GM12878 (cell line): Measurements from ENCODE around the gene MRPL36. TPM values are rescaled to one million over a fixed set of nuclear protein-coding genes. Genes with fewer than 3 reads are reported as not detected.

Experiments used
- CREB1 ChIP-seq: IDR thresholded peaks from 2 replicates; pipeline ENCODE4 v1.6.1; 2012; ENCODE audit warnings: low read depth, mild to moderate bottlenecking, inconsistent platforms
- EZH2 ChIP-seq: IDR thresholded peaks from 2 replicates; pipeline ENCODE4 v1.6.1; 2012; ENCODE audit warnings: low read depth, mild to moderate bottlenecking, control low read depth, inconsistent platforms, low read length, borderline replicate concordance; ENCODE audit not compliant: control insufficient read depth
- GATAD2B ChIP-seq: fragments of 450-650 bp; conservative IDR thresholded peaks from 2 replicates; pipeline ENCODE4 v1.6.1; 2017; ENCODE audit warnings: low read depth, mild to moderate bottlenecking, moderate library complexity
- HDAC6 ChIP-seq: fragments of 200-600 bp; sonication (generic); IDR thresholded peaks from one replicate; pipeline ENCODE4 v1.8.0; 2017; ENCODE audit warnings: antibody characterized with exemption; ENCODE audit not compliant: unreplicated experiment
- KDM1A ChIP-seq: fragments of 200-600 bp; sonication (generic); IDR thresholded peaks from 2 replicates; pipeline ENCODE4 v1.6.1; 2016; ENCODE audit warnings: borderline replicate concordance
- LARP7 ChIP-seq: fragments of 450-650 bp; IDR thresholded peaks from 2 replicates; pipeline ENCODE4 v1.6.1; 2017; ENCODE audit warnings: mild to moderate bottlenecking
- NFIC ChIP-seq: IDR thresholded peaks from 2 replicates; pipeline ENCODE4 v1.6.1; 2012; ENCODE audit warnings: low read depth, mild to moderate bottlenecking, inconsistent platforms, low read length, moderate library complexity
- NR2F1 ChIP-seq: fragments of 450-650 bp; conservative IDR thresholded peaks from 2 replicates; pipeline ENCODE4 v1.6.1; 2017; ENCODE audit warnings: mild to moderate bottlenecking
- POU2F2 ChIP-seq: IDR thresholded peaks from 3 replicates; pipeline ENCODE4 v1.6.1; 2011; ENCODE audit warnings: low read depth, mild to moderate bottlenecking, low read length, borderline replicate concordance
- SMAD1 ChIP-seq: fragments of 450-650 bp; IDR thresholded peaks from 2 replicates; pipeline ENCODE4 v1.6.1; 2018; ENCODE audit warnings: mild to moderate bottlenecking, low read depth; ENCODE audit not compliant: partially characterized antibody
- SMAD5 ChIP-seq: IDR thresholded peaks from 2 replicates; pipeline ENCODE4 v1.6.1; 2016; ENCODE audit warnings: antibody characterized with exemption, low read depth
- SMARCA5 ChIP-seq: fragments of 450-650 bp; IDR thresholded peaks from 2 replicates; pipeline ENCODE4 v1.6.1; 2017; ENCODE audit warnings: mild to moderate bottlenecking
- SREBF1 ChIP-seq: IDR thresholded peaks from 2 replicates; pipeline ENCODE4 v1.6.1; 2012; ENCODE audit warnings: mild to moderate bottlenecking, low read length
- SUZ12 ChIP-seq: fragments of 200-600 bp; sonication (generic); IDR thresholded peaks from one replicate; pipeline ENCODE4 v1.6.1; 2018; ENCODE audit warnings: antibody characterized with exemption, mild to moderate bottlenecking; ENCODE audit not compliant: unreplicated experiment
- TCF3 ChIP-seq: IDR thresholded peaks from 2 replicates; pipeline ENCODE4 v1.6.1; 2012; ENCODE audit warnings: low read depth, mild to moderate bottlenecking, low read length, borderline replicate concordance; ENCODE audit not compliant: insufficient read depth
- YBX1 ChIP-seq: fragments of 450-650 bp; IDR thresholded peaks from 2 replicates; pipeline ENCODE4 v1.6.1; 2016; ENCODE audit warnings: antibody characterized with exemption
- ZNF274 ChIP-seq: IDR thresholded peaks from one replicate; pipeline ENCODE4 v1.8.0; 2011; ENCODE audit not compliant: insufficient read length, insufficient read depth
- ZSCAN29 ChIP-seq: fragments of 450-650 bp; IDR thresholded peaks from 2 replicates; pipeline ENCODE4 v1.6.1; 2017; ENCODE audit warnings: mild to moderate bottlenecking, moderate library complexity
- polyA plus RNA-seq, 11 experiments: library from polyadenylated mRNA; depleted of rRNA in 4 of 11; unstranded in 6 of 11; stranded (reverse) in 5 of 11; fragments of >200 nt; fragmentation: Nextera tagmentation in 4 of 11; fragmentation: Illumina TruSeq in 1 of 11; extraction: Ambion mirVana in 4 of 11; extraction: Trizol in 1 of 11; gene quantifications; 1 replicate in 1 of 11; 2 replicates in 10 of 11; pipeline versions ENCODE4 v1.2.1 to v1.2.3, GENCODE V29; 2011 to 2016; ENCODE audit warnings: inconsistent platforms in 2 of 11, missing spikeins in 2 of 11, low read depth in 1 of 11
- total RNA-seq, 4 experiments: library from RNA; depleted of rRNA in 3 of 4; stranded (reverse); fragments of >200 nt in 3 of 4; fragmentation: Illumina TruSeq in 1 of 4; extraction: Trizol in 1 of 4; gene quantifications; 2 replicates each; pipeline versions ENCODE4 v1.2.1 to v1.2.3, GENCODE V29; 2013 to 2021
- TF ChIP-seq, protein P1 (sequence below): IDR thresholded peaks from 2 replicates; pipeline ENCODE4 v1.6.1; 2011; ENCODE audit warnings: low read depth, low read length, improper control_type of control experiment, borderline replicate concordance
- TF ChIP-seq, protein P2 (sequence below): IDR thresholded peaks from 2 replicates; pipeline ENCODE4 v1.6.1; 2012; ENCODE audit warnings: low read depth, low read length, improper control_type of control experiment
- TF ChIP-seq, protein P3 (sequence below): fragments of 150-350 bp; IDR thresholded peaks from 2 replicates; pipeline ENCODE4 v1.6.1; 2014; ENCODE audit warnings: mild to moderate bottlenecking, low read depth, low read length
- TF ChIP-seq, protein P4 (sequence below): IDR thresholded peaks from 2 replicates; pipeline ENCODE4 v1.6.1; 2012; ENCODE audit warnings: mild to moderate bottlenecking, low read depth, low read length
- TF ChIP-seq, protein P5 (sequence below): IDR thresholded peaks from 2 replicates; pipeline ENCODE4 v1.6.1; 2012; ENCODE audit warnings: low read length, inconsistent platforms
- TF ChIP-seq, protein P6 (sequence below): IDR thresholded peaks from 2 replicates; pipeline ENCODE4 v1.6.1; 2012; ENCODE audit warnings: low read depth, low read length, improper control_type of control experiment

The MRPL36 gene
- total and polyA plus RNA-seq, 10 of the 15 experiments (the other 5 are each of a cell fraction or from before 2014, with no cell fraction given): 89.2 to 559 (median 152) TPM

DNA sequence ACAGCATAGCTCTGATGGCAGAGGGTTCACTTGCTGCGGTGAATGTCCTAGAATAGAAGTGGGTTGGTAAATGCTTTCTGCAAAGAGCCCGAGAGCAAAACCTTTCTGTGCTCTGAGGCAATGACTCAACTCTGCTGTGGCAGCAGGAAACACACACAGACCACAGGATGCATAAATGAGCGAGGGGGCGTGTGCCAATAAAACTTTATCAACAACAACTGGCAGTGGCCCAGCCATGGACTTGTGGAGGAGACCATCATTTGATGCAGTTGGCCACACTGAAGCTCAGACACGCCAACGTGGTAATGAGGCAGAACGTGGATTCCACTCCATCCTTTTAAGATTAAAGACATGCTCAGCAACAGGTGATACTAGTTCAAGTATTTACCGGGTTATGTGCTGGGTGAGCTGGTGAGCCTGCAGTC is 6.8 kb downstream of the MRPL36 start (continued):
- TF ChIP-seq, protein P1, sequence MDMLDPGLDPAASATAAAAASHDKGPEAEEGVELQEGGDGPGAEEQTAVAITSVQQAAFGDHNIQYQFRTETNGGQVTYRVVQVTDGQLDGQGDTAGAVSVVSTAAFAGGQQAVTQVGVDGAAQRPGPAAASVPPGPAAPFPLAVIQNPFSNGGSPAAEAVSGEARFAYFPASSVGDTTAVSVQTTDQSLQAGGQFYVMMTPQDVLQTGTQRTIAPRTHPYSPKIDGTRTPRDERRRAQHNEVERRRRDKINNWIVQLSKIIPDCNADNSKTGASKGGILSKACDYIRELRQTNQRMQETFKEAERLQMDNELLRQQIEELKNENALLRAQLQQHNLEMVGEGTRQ: no peak; the same call in 1 of the 2 replicates
- TF ChIP-seq EZH2 (0 out of 2 replicates have a peak, but pooled peaks have one; percentile 41), GATAD2B (peak; percentile 72; the same call in 1 of the 2 replicates), LARP7 (peak; percentile 67; the same call in 1 of the 2 replicates), CREB1 (peak; percentile 82), SUZ12 (no peak), SMAD1 (peak; percentile 98), TCF3 (peak; percentile 88), SMARCA5 (no peak), SMAD5 (no peak), KDM1A (no peak), HDAC6 (no peak), ZNF274 (no peak), NR2F1 (peak; percentile 85), POU2F2 (peak; percentile 100), ZSCAN29 (no peak), NFIC (peak; percentile 91), SREBF1 (no peak), YBX1 (no peak)
- TF ChIP-seq, protein P2, sequence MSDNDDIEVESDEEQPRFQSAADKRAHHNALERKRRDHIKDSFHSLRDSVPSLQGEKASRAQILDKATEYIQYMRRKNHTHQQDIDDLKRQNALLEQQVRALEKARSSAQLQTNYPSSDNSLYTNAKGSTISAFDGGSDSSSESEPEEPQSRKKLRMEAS: peak; percentile 41
- TF ChIP-seq, protein P3, sequence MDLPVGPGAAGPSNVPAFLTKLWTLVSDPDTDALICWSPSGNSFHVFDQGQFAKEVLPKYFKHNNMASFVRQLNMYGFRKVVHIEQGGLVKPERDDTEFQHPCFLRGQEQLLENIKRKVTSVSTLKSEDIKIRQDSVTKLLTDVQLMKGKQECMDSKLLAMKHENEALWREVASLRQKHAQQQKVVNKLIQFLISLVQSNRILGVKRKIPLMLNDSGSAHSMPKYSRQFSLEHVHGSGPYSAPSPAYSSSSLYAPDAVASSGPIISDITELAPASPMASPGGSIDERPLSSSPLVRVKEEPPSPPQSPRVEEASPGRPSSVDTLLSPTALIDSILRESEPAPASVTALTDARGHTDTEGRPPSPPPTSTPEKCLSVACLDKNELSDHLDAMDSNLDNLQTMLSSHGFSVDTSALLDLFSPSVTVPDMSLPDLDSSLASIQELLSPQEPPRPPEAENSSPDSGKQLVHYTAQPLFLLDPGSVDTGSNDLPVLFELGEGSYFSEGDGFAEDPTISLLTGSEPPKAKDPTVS: no peak
- TF ChIP-seq, protein P4, sequence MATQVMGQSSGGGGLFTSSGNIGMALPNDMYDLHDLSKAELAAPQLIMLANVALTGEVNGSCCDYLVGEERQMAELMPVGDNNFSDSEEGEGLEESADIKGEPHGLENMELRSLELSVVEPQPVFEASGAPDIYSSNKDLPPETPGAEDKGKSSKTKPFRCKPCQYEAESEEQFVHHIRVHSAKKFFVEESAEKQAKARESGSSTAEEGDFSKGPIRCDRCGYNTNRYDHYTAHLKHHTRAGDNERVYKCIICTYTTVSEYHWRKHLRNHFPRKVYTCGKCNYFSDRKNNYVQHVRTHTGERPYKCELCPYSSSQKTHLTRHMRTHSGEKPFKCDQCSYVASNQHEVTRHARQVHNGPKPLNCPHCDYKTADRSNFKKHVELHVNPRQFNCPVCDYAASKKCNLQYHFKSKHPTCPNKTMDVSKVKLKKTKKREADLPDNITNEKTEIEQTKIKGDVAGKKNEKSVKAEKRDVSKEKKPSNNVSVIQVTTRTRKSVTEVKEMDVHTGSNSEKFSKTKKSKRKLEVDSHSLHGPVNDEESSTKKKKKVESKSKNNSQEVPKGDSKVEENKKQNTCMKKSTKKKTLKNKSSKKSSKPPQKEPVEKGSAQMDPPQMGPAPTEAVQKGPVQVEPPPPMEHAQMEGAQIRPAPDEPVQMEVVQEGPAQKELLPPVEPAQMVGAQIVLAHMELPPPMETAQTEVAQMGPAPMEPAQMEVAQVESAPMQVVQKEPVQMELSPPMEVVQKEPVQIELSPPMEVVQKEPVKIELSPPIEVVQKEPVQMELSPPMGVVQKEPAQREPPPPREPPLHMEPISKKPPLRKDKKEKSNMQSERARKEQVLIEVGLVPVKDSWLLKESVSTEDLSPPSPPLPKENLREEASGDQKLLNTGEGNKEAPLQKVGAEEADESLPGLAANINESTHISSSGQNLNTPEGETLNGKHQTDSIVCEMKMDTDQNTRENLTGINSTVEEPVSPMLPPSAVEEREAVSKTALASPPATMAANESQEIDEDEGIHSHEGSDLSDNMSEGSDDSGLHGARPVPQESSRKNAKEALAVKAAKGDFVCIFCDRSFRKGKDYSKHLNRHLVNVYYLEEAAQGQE: peak; percentile 40; the same call in 1 of the 2 replicates
- TF ChIP-seq, protein P5, sequence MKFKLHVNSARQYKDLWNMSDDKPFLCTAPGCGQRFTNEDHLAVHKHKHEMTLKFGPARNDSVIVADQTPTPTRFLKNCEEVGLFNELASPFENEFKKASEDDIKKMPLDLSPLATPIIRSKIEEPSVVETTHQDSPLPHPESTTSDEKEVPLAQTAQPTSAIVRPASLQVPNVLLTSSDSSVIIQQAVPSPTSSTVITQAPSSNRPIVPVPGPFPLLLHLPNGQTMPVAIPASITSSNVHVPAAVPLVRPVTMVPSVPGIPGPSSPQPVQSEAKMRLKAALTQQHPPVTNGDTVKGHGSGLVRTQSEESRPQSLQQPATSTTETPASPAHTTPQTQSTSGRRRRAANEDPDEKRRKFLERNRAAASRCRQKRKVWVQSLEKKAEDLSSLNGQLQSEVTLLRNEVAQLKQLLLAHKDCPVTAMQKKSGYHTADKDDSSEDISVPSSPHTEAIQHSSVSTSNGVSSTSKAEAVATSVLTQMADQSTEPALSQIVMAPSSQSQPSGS: peak; percentile 94
- TF ChIP-seq, protein P6, sequence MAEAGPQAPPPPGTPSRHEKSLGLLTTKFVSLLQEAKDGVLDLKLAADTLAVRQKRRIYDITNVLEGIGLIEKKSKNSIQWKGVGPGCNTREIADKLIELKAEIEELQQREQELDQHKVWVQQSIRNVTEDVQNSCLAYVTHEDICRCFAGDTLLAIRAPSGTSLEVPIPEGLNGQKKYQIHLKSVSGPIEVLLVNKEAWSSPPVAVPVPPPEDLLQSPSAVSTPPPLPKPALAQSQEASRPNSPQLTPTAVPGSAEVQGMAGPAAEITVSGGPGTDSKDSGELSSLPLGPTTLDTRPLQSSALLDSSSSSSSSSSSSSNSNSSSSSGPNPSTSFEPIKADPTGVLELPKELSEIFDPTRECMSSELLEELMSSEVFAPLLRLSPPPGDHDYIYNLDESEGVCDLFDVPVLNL: no peak
